Psoas muscle (tissue), 8 donors: ENCODE results near the gene TMEM208. TPM values are rescaled to one million over a fixed set of nuclear protein-coding genes. Genes with fewer than 3 reads are reported as not detected.

Source experiments
- ATAC-seq, 4 donors: fragments of 200-7000 bp; cut with Tn5 transposase; one replicate each; pipeline ENCODE4 v1.9.1; 2020; ENCODE audit warnings: moderate library complexity in 3 of 4, mild to moderate bottlenecking in 2 of 4
- DNase-seq, 2 donors: peaks; one replicate each; pipeline ENCODE4 v3.0.0-alpha.2; 2020
- H3K27ac ChIP-seq: fragments of 200-600 bp; one replicate; pipeline ENCODE4 v1.8.0; 2022
- H3K27me3 ChIP-seq, 3 donors: fragments of 200-600 bp in 1 of 3; one replicate each; pipeline versions ENCODE4 v1.6.1 to v1.8.0; 2013 to 2022; ENCODE audit warnings: low read length in 2 of 3, mild to moderate bottlenecking in 2 of 3, moderate library complexity in 1 of 3; ENCODE audit not compliant: insufficient read depth in 3 of 3
- H3K36me3 ChIP-seq, 2 donors: fragments of 200-600 bp in 1 of 2; one replicate each; pipeline versions ENCODE4 v1.6.1 to v1.8.0; 2013 to 2022; ENCODE audit warnings: low read depth in 1 of 2, mild to moderate bottlenecking in 1 of 2, moderate library complexity in 1 of 2; ENCODE audit not compliant: insufficient read depth in 1 of 2
- H3K4me1 ChIP-seq: fragments of 200-600 bp; one replicate; pipeline ENCODE4 v1.8.0; 2022
- H3K4me3 ChIP-seq: fragments of 200-600 bp; one replicate; pipeline ENCODE4 v1.8.0; 2022; ENCODE audit warnings: mild to moderate bottlenecking
- H3K9me3 ChIP-seq: fragments of 200-600 bp; one replicate; pipeline ENCODE4 v1.8.0; 2022
- WGBS, 3 donors: extraction: QIAGEN DNeasy Blood & Tissue Kit; methylation state at CpG; one replicate each; pipeline versions ENCODE4 v1.1.6 to v1.1.7; 2013; 5-methylcytosine and 5-hydroxymethylcytosine counted together
- intact Hi-C, 2 donors: fragments of 100-400 bp; cut with DNase I; formaldehyde crosslinking; loops; one replicate each; pipeline versions ENCODE4 v1.11.0 to v1.14.2; 2022
- polyA plus RNA-seq, 3 donors: library from polyadenylated mRNA; stranded (reverse); fragments of 200-250 nt; gene quantifications; one replicate each; pipeline ENCODE4 v1.2.3, GENCODE V29; 2013
- total RNA-seq, 4 donors: library from RNA; stranded (reverse); fragmentation: NEBNext Ultra II Directional in 2 of 4; extraction: Animal tissue kit (Norgen Biotek cat#: 25700) in 2 of 4; gene quantifications; one replicate each; pipeline versions ENCODE4 v1.2.1 to v1.2.4, GENCODE V29; 2021 to 2023
- TF ChIP-seq, protein P1 (sequence below): fragments of 200-600 bp; IDR thresholded peaks from one replicate; pipeline ENCODE4 v1.8.0; 2022; ENCODE audit warnings: antibody characterized with exemption
- donor health status: healthy with polysubstance abuse.
- donor health status: DM: no; HTN: no; CAD: no; lungs with moderate emphysema.
- donor health status: Bipolar disorder and iron deficiency.
- donor health status: healthy.
- donor health status: DM: yes; HTN: yes; CAD: no.
- donor health status: DM: no; HTN: no; CAD: no.
- donor health status: DM: no; HTN: no; CAD: no.
- donor health status: DM: yes; HTN: yes; CAD: no.

TMEM208 gene
- total and polyA plus RNA-seq, 7 donors: 10.1 to 111 (median 32.7) TPM

DNA sequence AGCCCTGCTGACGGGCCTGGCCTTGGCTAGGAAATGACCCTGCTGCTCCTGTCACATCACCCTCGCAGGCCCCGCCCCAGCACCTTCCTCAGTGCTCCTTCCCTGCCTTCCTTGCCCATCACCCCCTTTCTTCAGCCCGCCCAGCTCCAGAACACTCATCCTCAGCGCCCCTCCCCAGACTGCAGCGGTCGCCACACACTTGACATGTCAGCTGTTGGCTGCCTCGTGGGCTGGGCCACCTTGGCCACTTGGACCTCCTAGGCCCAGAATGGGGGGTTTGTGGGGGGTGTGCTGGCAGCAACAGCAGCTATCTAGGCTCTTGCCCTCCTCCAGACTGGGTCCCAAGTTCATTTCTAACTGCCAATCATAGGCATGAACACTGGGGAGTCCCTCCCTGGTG, 17.4 kb upstream of the TMEM208 start:
- intact Hi-C loops: no loop called here

DNA sequence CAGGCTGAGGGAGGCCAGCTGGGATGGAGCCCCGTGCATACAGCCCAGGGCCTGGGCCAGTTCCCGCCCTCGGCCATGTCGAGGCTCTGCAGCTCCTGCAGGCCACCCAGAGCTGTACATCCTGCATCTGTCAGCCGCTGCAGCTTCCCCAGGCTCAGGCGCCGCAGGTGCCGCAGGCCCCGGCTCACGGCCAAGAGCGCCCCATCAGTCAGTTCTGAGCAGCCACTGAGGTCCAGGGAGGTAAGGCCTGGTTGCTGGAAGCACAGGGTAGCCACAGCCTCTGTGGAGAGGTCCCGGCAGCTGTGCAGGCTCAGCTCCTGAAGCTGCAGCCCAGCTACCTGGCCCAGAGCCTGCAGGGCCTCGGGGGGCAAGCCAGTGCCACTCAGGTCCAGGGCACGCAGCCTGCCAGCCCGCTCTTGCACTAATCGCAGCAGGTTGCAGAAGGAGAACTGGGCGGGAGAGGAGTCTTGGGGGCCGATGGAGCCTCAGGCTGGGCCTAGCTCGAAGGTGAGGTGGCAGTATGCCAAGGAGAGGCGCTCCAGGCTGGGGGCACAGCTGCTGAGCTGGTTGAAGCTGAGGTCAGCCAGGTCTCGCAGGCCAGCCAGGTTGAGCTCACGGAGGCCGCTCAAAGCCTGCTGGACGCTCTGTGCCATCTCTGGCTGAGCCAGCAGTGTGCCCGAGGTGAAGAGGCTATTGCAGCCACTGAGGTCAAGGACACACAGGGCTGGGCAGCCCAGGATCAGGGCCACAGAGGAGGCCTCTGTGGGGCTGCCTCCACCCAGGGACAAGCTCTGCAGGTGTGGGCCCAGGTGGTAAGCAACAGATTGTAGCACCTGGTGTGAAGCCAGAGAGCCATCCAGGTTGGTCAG, 16.6 kb upstream of the TMEM208 start:
- intact Hi-C loops: no loop called here
- H3K4me1 ChIP-seq: peaks cover 41% of the 10 kb centered on the region
- no peak overlapping the region for H3K27ac ChIP-seq
- H3K27me3 ChIP-seq: no peaks in the 10 kb centered on the region
- TF ChIP-seq, protein P1, sequence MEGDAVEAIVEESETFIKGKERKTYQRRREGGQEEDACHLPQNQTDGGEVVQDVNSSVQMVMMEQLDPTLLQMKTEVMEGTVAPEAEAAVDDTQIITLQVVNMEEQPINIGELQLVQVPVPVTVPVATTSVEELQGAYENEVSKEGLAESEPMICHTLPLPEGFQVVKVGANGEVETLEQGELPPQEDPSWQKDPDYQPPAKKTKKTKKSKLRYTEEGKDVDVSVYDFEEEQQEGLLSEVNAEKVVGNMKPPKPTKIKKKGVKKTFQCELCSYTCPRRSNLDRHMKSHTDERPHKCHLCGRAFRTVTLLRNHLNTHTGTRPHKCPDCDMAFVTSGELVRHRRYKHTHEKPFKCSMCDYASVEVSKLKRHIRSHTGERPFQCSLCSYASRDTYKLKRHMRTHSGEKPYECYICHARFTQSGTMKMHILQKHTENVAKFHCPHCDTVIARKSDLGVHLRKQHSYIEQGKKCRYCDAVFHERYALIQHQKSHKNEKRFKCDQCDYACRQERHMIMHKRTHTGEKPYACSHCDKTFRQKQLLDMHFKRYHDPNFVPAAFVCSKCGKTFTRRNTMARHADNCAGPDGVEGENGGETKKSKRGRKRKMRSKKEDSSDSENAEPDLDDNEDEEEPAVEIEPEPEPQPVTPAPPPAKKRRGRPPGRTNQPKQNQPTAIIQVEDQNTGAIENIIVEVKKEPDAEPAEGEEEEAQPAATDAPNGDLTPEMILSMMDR: no peak
- H3K9me3 ChIP-seq: no peaks in the 10 kb centered on the region
- DNase-seq (no peak), ATAC-seq (peak in 1 of 4 donors; percentile 3)
- WGBS, 3 donors: 58 to 65% (median 63%) methylated on average over 25 of the region's 25 CpGs
- H3K4me3 ChIP-seq: no peak overlapping the region
- no peaks in the 10 kb centered on the region for H3K36me3 ChIP-seq

More for the DNA sequence above, 17.4 kb upstream of the TMEM208 start:
- Histone ChIP-seq H3K27ac (no peak overlapping the region), H3K9me3 (no peaks in the 10 kb centered on the region), H3K4me1 (peaks cover 39% of the 10 kb centered on the region), H3K36me3 (peaks cover 0 to under 1% of the 10 kb centered on the region in 2 donors), H3K4me3 (no peak overlapping the region), H3K27me3 (no peaks in the 10 kb centered on the region)
- 62 to 80% (median 79%) methylated on average over 6 to 8 of the region's 8 CpGs for WGBS, 3 donors
- TF ChIP-seq, protein P1: no peak
- no peak for DNase-seq
- ATAC-seq: no peak

DNA sequence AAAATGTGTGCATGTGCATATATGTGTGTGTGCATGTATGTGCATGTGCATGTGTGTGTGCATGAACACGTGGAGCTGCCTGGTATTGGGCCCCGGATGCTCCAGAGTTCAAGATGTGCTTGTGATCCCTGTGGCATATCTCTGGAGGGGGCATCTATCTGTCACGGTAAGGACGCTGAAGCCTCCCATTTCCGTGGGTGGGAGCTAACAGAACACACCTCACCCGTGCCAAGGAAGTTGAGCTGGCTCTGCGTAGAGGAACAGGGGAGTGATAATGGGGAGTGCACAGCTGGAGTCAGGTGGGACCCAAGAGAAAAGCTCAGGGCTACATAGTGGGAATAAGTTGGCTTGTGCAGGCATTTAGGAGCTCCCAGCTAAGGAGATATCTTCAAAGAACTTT, 15.3 kb upstream of the TMEM208 start:
- no peaks in the 10 kb centered on the region for H3K27me3 ChIP-seq
- H3K36me3 ChIP-seq: no peaks in the 10 kb centered on the region
- H3K27ac ChIP-seq: no peak overlapping the region
- H3K4me3 ChIP-seq: no peak overlapping the region
- DNase-seq: no peak
- intact Hi-C loops: no loop called here
- H3K9me3 ChIP-seq: no peaks in the 10 kb centered on the region
- H3K4me1 ChIP-seq: peaks cover 43% of the 10 kb centered on the region
- no peak for ATAC-seq
- 70 to 81% (median 72%) methylated on average over 7 of the region's 7 CpGs for WGBS, 3 donors
- TF ChIP-seq, protein P1: no peak

DNA sequence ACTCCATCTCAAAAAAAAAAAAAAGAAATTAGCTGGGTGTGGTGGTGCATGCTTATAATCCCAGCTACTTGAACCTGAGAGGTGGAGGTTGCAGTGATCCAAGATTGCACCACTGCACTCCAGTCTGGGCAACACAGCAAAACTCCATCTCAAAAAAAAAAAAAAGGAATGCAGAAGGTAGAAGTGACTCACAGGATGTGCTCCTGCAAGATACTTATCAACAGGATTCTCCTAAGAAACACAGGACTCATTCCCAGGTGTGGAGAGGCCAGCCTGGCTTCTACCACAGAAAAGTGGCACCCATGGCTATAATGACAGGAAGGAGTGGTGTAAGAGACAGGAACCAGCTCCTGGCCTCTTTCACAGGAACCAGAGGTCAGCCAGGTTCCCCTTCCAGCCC, 14.2 kb upstream of the TMEM208 start:
- Histone ChIP-seq H3K27me3 (no peaks in the 10 kb centered on the region), H3K4me1 (peaks cover 34% of the 10 kb centered on the region), H3K9me3 (no peaks in the 10 kb centered on the region), H3K4me3 (no peak overlapping the region), H3K36me3 (no peaks in the 10 kb centered on the region), H3K27ac (no peak overlapping the region)
- intact Hi-C loops: no loop called here
- TF ChIP-seq, protein P1: no peak
- ATAC-seq (no peak), DNase-seq (no peak)
